HG03196 (cell line): ENCODE data around the gene SLC25A29.
"Not testable (repeated sequence)": the region's sequence is repeated elsewhere in the genome, so short reads cannot be mapped to it uniquely, and the experiment has no call there.

Source experiments
- ATAC-seq: cut with Tn5 transposase; IDR thresholded peaks from one replicate; pipeline ENCODE4 v1.9.1; 2021; ENCODE audit not compliant: unreplicated experiment

Gene SLC25A29

DNA sequence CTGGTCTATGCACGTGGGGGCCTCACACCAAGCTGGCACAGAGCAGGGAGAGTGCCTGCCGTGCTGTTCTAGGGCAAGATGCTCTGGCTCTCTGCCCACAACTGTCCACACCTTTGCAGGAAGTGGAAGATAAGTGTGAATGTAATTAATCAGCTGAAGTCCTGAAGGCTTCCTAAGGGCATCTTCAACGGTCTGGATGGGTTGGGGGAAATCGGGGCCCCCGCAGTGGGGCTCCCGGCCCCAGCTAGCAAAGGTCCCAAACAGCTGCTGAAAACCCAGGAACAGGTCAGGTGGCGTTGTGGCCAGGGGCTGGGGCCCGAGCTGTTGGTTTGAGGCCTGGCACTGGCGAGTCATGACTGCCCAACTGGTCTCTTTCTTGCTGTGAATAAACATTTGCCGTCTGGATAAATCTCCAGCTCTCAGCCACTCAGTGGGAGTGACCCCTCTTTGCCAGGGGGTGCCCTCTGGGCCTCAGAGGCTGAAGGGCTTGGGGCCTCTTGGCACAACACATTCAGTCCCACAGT lies 6.7 kb upstream of the SLC25A29 start:
- no peak for ATAC-seq

DNA sequence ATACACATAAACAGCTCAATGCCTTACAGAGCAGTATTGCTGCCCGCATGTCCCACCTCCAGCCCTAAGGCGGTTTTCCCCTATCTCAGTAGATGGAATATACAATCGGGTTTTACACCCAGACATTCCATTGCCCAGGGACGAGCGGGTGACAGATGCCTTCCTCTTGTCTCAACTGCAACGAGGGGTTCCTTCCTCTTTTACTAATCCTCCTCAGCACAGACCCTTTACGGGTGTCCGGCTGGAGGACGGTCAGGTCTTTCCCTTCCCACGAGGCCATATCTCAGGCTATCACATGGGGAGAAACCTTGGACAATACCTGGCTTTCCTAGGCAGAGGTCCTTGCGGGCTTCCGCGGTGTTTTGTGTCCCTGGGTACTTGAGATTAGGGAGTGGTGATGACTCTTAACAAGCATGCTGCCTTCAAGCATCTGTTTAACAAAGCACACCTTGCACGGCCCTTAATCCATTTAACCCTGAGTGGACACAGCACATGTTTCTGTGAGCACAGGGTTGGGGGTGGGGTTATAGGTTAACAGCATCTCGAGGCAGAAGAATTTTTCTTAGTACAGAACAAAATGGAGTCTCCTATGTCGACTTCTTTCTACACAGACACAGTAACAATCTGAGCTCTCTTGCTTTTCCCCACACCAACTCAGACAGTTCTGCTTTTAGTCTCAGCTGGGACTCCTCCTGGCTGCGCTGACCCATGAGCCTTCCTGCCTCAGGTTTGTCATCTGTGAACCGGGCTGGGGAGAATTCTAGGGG lies 6.0 kb upstream of the SLC25A29 start:
- not testable (repeated sequence) for ATAC-seq

DNA sequence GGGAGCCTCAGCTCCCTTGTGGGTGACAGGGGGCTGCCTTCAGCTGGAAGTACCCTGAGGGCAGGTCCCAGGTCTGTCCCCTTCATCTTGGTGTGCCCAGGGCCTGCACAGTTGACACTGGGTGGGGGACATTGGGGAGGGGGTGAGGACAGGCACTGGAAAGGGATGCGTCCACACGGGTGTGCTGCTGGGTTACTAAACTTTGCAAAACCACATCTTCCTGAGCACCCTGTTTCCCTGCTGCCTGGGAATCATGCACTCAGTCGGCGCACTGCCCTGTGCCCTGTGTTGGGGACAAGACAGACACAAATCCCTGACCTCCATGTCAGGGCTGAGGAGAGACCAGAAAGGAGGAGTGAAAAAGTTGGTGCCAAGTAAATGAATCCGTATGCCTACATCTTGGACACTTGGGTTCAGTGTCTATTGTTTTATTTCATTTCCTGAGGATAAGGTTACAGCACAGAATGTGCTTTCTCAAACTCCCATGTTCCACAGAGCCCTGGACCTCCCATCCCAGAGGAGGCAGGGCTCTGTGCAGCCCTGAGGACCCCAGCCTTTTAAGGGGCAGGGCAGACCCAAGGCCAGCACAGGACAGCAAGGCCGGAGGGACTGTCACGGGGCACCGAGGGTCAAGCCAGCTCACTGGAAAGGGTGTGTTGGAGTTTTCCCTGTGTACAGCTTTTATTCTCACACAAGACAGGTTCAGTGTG lies 2.9 kb upstream of the SLC25A29 start:
- ATAC-seq, result no peak

DNA sequence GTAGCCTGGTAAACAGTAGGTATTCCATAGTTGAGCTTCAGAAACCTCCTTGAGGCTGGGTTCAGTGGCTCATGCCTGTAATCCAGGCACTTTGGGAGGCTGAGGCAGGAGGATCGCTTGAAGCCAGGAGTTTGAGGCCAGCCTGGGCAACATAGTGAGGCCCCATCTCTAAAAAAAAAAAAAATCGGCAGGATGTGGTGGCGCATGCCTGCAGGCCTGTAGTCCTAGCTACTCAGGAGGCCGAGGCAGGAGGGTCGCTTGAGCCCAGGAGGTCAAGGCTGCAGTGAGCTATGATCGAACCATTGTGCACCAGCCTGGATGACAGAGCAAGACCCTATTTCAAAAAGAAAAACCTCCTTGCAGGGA lies 2.2 kb upstream of the SLC25A29 start:
- not testable (repeated sequence) for ATAC-seq

DNA sequence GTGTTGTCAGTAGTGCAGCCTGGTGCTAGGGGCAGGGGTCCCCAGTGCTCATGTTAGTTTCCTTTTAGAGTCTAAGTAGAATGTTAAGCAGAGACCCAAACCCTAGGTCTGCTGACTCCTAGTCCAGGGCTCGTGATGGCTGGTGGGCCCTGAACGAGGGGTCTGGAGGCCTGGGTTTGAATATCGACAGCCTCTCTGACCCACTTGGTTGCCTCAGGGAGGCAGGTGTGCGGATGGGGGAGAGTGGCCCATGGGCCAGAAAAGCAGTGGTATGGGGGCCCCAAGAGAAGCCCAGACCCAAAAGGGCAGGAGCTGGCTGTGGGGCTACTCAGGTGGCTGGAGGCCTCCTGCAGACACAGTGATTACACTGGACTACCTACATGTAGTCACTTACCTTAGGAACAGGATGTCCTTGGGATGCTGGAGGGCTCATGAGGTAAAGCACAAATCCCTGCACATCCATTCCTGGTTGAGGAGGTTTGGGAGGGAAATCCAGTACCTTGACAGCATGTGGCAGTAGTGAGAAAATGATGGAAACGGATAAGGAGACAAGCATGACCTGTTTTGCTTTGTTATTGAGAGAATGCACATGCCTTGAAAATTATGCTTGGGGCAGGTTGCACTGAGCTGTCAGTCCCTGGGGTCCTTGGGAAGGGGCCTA lies 1.7 kb upstream of the SLC25A29 start:
- ATAC-seq, result no peak

DNA sequence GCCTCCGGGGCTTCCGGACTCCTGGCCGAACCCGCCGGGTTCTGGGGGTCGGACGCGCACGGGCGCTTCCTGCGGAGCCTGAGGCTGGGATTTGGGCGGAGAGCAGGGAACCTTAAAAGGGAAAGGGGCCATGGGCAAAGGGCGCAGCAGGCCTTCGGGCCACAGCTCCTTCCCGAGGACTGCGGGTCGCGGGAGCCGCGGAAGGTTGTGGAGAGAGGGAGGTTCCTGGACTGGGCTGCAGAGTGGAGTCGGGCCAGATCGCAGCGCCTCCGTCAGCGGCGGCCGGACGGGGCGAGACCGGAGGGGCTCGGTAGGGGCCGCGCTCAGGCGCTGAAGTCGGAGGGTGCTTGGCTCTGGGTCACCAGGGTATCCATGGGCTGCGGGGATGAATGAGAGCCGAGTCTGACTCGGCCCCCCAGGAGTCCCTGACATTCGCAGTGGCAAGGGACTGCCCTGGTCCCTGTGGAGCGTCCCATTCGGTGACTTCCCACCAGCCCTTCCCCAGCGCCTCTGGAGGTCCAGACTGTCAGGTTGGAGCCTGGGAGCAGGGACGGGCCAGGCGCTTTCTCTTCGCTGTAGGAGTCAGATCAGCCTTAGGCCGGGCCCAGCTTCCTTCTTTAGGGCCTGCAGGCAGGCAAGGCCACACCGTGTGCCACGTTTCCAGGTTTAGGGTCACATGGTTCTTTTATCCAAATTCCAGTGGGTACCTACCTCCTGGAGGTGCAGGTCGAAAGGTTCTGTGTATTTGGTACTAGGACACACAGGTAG lies 938 bp upstream of the SLC25A29 start:
- peak; percentile 18 for ATAC-seq

DNA sequence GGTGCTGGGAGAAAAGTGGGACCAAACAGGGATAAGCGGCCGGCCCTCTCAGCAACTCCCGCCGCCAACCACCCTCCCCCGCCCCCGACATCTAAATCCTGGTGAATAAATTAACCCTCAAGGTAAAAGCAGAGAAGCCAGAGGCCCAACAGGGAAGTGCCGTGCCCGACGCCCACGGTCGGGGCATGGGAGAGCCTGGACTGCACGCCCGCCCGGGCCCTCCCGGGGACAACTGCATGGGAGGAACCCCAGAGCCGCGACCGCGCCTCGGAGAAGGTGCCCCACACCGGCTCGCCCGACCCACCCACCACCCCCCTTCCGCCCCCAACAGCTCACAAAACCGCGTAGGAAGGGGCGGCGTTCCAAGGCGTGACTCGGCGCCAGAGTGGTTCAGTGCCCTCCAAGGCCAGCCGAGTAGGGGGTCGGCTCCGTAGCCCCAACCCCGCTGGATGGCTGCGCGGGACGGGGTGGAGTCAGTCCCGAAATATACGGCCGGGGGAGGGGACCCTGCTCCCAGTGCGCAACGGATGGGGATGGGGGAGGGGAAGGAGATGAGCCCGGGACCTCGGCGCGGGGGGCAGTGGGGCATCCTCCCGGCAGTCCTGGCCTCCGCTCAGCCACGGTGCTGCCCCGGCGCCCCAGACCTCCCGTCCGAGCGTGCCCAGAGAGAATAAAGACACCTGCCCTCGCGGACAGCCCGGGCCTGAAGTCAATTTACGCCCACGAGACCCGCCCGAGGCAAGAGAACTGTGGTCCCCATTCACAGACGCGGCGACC lies 732 bp downstream of the SLC25A29 start:
- ATAC-seq, result no peak

DNA sequence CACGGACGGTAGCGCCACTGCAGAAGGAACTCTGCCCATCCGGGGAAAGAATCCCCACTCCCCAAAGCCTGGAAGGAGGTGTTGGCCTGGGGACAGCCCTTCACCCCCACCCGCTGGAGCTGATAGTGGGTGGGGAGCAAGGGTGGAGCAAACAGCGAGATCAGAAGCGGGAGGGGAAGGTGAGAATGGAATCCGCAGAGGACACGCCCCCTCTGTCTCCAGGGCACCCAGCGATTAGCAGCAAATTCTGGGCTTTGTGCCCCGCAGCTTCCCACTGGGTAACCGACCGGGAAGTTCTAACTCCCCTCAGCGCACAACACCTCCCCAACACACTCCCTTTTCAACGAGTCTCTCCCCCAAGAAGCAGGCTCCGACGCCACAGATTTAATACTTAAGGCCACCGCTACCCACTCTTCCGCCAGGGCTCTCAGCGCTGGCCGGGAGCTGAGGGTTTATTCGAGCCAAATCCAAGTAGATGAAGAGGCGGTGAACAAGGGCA lies 1.4 kb downstream of the SLC25A29 start:
- no peak for ATAC-seq

DNA sequence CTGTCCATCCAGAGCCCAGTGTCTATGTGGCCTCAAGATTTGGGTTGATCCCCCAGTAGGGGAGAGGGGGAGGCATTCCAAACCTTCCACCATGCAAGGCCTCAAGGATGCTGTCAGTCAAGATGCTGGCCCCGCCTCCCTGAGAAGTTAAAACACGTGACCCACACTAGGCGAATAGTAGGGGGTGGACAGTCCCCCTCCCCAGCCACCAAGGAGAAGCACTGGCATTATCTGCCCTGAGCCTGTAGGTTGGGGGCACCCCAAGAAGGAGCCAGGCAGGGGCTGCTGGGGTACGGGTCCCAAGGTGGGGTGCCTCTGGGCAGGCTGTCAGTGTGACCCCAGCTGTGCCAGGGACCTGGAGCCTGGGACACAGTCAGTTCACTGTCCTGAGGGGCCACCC lies 2.3 kb downstream of the SLC25A29 start:
- ATAC-seq, result no peak

DNA sequence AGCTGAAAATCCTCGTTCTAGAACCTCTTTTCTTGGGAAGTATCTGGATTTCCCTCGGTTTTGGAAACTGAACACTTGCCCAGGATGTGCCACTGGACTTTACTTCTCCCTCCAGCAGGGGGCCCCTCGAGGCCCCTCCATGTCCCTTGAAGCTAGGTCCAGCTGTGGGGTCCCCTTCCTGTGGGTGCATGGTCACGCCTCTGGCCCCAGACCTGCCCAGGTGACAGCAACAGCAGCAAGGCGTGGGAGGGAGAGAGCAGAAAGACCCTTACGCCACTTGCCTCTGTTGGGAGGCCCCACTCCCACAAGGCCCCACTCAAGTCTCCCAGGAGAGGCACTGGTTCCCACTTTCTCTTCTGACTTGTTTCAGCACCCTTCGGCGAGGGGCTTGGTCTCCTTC lies 3.1 kb downstream of the SLC25A29 start:
- ATAC-seq, result no peak

DNA sequence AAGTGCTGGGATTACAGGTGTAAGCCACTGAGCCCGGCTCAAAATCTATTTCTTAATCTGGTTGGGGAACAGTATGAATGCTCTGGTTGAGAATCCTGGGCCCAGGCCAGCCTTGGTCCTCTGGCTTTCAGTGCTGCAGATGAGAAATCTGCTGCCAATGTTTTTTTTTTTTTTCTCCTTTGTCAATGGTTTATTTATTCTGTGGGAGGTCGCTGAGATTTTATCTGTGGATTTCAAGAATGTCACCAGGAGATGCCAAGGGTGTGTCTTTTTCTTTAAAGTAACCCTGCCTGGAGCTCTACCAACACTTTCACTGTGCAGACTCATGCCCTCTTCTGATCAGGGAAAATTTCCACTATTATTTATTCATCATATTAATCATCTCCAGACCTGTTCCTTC lies 3.6 kb downstream of the SLC25A29 start:
- no peak for ATAC-seq

DNA sequence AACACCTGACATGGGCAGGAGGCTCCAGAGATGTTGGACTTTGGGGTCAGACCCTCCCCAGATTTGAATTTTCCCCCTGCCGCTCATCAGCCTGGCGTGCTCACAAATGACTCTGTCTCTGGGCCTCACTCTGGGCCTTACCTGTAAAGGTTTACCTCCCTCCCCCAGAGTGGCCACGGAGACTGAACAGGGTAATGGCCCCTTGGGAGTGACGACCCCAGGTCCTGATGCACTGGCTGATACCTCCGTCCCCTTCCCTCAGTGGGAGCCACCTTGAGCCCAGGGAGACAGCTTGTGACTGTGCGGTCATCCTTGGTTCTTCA lies 7.0 kb downstream of the SLC25A29 start:
- ATAC-seq, result no peak

DNA sequence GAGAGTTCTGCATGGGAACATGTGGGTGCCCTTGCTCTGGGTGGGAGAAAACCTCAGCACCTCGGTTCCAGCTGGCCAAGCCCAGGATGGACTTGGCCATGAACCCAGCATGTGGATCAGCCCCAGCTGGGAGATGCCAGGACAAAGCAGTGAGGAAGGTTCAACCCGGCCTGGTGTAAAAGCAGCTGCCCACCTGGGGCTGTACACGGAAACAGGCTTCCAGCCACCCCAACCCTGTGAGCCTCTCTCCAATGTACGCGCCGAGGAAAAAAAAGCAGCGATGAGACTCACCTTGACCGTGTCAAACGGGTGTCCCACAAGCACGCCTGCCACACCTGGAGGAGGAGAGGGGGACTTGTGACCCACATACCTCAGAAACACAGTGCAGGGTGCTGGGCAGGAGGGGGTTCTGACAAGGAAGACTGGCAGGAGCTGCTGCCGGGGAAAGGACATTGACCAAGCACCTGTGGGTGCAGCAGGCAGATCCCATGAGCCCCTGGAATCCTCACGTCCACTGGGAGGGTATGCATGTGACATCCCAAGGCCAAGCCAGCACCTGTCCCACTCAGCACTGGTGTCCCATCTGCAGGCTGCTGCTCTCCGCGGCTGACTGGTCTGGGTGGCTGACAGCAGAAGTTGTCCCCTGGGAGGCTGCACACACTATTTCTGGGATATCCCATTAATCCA lies 7.5 kb downstream of the SLC25A29 start:
- ATAC-seq, result no peak

DNA sequence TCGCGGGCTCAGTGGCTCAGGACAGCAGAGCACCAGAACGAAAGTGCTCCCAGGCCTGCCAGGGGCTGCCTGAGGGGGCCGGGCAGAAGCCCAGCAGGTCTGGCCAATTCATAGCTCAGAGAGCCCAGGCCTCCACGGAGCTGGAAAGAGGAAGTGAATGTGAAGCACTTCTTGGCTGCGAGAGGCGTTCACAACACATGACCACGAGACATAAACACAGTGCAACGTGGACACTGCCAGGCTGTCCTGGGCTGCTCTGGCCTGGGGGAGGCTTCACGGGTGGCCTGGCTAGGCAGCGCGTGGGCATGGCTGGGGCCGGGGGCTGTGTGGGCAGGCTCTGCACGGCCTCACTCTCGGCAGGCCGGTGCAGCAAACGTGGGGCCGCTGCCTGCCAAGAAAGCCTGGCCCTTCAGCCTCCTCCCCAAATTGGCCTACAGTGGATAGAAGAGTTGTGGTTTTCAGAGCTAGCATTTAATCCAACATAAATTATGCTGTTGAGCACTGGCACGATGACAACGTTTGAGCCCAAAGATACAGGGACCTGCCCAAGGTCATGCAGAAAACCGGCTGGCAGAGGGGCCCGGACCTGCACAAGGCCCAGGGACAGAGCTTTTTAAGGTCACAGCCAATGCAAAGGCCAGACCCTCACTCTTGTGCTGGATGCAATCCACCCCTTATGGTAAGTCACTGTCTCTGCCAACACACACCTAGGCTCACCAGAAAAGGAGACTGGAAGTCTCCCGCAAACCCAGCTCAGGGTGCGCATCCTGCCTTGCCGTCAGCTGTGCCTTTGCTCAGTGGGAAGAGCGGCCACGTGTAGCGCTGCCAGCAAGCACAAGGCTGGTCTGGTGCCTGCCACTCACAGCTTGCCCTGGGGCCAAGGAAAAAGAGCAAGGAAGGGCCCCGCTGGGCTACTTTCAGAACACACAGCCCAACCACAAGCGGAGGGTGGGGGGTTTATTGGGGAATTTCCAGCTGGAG lies 8.6 kb downstream of the SLC25A29 start:
- ATAC-seq, result peak; percentile 81

DNA sequence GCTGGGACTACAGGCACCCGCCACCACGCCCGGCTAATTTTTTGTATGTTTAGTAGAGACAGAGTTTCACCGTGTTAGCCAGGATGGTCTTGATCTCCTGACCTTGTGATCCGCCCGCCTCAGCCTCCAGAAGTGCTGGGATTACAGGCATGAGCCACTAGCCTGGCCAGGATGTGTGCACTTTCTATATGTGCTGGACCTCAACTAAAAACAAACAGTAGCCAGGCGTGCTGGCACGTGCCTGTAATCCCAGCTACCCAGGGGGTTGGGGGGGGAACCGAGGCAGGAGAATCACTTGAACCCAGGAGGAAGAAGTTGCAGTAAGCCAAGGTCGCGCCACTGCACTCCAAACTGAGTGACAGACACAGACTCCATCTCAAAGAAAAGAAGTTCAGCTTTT lies 9.5 kb downstream of the SLC25A29 start:
- ATAC-seq, result not testable (repeated sequence)

DNA sequence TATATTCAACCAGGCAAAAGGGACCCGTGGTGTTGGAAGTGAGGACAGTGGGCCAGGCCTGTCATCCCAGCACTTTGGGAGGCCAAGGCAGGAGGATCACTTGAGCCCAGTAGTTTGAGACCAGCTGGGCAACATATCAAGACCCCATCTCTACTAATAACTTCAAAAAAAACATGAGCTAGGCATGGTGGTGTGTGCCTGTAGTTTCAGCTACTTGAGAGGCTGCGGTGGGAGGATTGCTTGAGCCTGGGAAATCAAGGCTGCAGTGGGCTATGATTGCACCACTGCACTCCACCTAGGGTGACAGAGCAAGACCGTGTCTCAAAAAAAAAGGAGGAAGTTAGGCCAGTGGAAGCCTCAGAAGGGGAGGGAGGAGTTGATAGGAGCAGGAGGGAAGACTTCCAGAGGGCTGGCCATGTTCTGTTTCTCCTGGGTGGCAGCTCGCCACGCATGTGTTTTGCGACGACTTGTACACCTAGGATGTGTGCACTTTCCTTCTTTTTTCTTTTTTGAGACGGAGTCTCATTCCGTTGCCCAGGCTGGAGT lies 10.1 kb downstream of the SLC25A29 start:
- ATAC-seq, result no peak

DNA sequence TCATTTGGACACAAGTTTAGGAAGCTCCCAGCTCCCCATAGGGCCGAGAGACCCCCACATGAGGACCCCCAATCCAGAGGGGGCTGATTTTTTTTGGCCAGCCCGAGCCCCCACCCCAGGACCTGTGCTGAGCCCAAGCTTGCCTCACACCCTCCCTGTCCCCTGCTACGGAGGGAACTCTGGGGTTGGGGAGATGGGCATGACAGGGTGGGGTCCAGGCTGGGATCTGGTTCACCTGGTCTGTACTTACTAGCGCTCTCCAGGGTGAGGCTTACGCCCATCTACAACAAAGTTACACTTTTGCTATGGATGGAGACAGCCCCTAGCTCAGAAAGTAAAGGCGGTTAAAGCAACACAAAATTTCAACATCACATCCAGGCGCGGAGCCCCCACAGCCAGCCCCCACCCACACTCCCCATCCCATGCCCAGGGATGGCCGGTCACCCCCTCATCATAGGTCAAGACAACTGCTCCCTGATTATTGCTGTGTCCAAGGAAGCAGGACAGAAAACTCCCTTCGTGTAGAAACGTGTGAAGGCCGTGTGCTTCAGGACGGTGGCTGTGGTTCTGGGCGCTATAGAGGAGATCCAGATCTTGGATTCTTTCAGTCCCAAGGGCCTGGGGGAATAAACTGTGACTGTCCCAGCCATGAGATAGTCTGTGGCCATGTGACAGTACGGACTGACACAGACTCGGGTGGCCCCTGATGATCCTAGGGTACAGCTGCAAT lies 10.7 kb downstream of the SLC25A29 start:
- ATAC-seq, result no peak

DNA sequence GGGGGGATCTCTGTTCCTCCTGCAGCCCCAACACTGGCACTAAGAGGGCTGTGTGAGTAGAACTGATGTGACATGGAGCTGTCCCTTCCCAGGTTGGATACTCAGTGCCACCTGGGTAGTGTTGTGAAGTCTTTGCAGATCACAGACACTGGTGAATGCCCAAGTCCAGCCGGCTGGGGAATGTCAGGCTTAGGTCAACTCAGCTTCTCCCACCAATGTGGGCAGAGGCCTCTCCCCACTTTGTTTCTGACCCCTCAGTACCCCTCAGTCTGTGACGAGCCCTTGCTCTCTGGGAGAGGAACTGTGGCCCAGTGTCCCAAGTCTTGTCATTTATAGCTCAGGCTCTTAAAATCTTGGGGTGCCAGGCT lies 11.3 kb downstream of the SLC25A29 start:
- ATAC-seq, result no peak
